SKM-1 treated with dmso at 0.1 percent for 144 hours (cell line): Measurements from ENCODE around the gene HPGDS.
"Not testable (repeated sequence)": the region's sequence is repeated elsewhere in the genome, so short reads cannot be mapped to it uniquely, and the experiment has no call there.

ENCODE experiments used
- DNase-seq: peaks from one replicate; lab custom pipeline; 2025; ENCODE audit not compliant: unreplicated experiment; lab: John Stamatoyannopoulos, UW

HPGDS gene

DNA sequence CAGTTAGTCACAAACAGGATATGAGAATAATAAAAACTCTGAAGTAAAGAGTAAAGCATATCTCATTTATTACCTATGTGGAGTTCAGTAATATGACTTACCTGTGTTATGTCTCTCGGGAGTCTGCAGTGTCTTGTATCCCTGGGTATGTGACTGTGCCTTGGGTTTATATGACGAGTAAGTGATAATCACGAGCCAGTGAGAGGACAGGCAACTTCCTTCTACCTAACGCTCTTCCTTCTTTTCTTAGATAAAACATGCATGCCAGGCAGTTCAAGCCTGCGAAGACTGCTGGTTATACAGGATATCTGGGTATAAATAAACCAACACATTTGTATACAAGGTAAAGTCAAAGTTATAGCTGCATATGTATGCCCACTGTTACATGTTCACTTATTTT, at the start of gene HPGDS:
Gene HPGDS, minus strand, starts transcription at position 143 of the 400 bp plus-strand sequence. CDS start 8,207 bp downstream, outside the sequence.
- DNase-seq = no peak

GRCh38 chr4:94390804-94391410, 48.3 kb upstream of the HPGDS start:
- DNase-seq = no peak

DNA sequence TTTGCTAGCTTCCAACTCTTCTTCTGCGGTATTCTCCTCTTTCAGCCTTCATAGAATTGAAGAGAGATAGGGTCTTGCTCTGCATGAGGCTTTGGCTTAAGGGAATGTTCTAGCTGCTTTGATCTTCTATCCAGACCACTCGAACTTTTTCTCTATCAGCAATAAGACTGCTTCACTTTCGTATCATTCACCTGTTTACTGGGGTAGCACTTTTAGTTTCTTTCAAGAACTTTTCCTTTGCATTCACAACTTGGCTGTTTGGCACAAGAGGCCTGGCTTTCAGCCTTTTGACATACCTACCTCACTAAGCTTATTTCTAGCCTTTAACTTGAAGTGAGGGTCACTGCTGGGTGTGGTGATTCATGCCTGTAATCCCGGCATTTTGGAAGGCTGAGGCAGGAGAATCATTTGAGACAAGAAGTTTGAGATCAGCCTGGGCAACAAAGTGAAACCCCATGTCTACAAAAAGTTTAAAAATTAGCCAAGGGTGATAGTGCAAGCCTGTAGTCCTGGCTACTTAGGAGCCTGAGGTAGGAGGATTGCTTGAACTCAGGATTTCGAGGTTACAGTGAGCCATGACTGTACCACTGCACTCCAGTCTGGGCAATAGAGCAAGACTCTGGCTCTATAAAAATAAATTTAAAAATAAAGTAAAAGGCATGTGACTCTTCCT, 47.1 kb upstream of the HPGDS start:
- DNase-seq = no peak

GRCh38 chr4:94387965-94388364, 45.3 kb upstream of the HPGDS start:
- DNase-seq = not testable (repeated sequence)

DNA sequence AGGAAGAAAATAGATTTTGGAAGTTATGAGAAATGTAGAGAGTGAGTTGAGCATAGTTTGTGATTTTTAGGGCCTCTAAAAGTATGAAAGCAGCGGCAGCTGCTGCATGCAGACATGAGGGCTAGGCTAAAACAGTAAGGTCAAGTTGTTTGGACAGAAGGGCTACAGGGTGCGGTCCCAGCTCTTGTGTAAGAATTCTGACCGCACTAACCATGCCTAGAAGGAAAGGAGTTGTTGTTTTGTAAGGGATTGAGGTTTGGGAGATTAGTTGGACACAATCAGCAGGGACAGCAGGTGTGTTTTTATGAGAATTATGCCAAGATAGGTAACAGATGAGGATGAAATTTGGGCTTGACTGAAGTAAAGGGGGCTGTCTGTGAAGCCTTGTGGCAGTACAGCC, 42.8 kb upstream of the HPGDS start:
- DNase-seq = not testable (repeated sequence)

DNA sequence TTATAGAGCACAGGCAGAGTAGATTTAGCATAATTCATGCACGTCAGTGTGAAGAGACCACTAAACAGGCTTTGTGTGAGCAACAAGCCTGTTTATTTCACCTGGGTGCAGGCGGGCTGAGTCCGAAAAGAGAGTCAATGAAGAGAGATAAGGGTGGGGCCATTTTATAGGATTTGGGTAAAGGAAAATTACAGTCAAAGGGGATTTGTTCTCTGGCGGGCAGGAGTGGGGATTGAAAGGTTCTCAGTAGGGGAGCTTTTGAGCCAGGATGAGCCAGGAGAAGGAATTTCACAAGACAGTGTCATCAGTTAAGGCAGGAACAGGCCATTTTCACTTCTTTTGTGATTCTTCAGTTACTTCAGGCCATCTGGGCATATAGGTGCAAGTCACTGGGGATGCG, 40.3 kb upstream of the HPGDS start:
- DNase-seq = not testable (repeated sequence)

DNA sequence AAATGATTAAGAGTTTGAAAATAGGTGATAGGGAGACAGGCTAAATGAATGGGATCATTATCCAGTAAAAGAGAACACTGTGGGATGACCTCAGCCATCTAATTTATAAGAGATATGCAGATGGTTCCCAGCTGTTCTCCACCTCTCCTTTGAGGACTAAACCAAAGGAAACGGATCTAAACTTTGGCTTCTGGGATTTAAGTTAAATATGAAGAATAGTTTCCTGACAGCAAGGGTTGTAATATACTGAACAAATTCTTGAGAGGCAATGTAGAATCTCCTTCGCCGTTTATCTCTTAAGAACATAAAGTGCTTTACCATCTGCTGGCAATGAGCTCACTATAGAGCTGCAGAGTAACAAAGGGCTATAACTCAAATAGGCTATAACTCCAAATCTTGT, 35.4 kb upstream of the HPGDS start:
- no peak for DNase-seq

DNA sequence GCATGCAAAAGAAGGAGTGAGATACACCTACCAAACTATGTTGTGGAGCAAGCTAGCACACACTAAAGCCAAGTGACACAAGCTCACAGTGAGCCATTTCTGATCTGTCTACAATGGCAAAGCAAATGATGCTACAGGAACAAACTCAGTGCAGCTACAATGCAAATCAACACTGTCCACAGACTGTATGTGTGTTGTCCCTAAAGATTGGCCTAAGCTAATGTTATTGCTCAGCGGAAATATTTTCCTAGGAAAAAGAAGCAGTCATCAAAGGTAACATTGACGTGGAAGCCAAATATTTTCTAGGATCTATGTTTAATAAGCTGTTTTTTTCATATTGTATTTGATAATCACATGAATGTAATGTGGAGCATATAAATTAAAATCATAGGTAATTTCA, 34.7 kb upstream of the HPGDS start:
- DNase-seq = no peak

GRCh38 chr4:94375364-94375763, 32.7 kb upstream of the HPGDS start:
- DNase-seq = no peak

DNA sequence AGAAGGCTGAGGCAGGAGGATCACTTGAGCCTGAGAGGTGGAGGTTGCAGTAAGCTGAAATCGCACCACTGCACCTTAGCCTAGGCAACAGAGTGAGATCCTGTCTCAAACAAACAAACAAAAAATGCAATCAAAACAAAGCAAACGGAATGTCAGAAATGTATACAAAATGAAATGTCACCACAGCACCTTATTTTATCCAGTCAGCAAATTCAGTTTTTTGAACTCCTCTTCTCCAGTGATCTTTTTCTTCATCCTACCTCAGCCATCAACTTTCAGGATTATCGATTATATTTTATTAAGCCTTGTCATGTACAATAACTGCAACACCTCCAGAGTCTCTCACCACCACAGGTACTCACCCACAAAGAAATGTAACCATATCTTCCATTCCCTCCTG, 31.1 kb upstream of the HPGDS start:
- no peak for DNase-seq

DNA sequence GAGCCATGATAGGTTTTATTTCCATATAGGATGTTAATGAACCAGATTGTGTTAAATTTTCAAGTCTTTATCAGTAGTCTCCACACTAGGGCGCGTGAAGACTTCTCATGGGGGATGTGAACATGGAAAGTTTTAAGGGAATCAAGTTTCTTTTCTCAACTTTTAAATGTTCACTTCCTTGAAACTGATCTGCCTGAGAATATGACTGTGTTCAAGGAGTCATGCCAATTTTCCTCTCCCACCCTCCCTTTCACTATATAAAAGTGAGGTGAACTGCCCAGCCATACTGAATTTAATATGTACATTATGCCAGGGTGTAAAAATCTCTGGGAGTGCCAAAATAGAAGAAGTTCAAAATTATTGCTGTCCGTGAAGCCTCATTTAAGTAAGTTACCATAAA, 30.4 kb upstream of the HPGDS start:
- DNase-seq = no peak

- no peak for DNase-seq
These were observed 29.8 kb upstream of the HPGDS start for GRCh38 chr4:94372228-94372978.

DNA sequence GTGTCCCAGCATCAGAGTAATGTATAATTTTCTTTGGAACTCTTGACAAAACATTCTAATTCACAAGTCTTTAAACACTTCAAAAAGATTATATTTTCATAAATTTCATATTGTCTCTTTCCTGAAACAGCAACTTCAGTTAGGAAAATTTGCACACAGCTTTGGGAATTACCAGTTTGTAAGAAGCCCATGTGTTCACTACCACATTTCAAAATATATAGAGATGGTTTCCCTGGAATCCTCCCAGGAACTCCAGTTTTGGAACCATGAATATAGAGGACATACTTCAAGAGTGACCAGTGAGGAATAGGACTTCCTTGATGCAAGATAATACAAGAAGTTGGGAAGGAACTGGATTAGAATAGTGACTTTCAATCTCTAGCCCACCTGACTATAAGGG, 28.7 kb upstream of the HPGDS start:
- no peak for DNase-seq

GRCh38 chr4:94370533-94371254, 28.1 kb upstream of the HPGDS start:
- DNase-seq = no peak

DNA sequence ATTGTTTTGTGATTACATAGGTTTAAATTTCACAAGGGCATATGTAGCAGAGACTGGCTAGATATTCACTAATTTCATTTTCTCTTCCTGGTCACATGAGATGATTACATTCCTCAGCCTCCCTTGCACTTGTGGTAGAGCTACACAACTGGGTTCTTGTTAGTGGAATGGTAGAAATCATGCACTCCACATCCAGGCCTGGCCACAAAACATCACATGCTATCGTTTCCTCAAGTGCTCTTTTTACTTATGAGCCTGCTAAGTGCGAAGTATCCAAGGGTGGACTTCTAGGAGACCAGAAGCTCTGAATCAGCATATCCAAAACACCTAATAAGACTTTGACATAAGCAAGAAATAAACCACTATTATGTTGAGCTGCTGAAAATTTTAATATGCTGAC, 26.4 kb upstream of the HPGDS start:
- DNase-seq = no peak

DNA sequence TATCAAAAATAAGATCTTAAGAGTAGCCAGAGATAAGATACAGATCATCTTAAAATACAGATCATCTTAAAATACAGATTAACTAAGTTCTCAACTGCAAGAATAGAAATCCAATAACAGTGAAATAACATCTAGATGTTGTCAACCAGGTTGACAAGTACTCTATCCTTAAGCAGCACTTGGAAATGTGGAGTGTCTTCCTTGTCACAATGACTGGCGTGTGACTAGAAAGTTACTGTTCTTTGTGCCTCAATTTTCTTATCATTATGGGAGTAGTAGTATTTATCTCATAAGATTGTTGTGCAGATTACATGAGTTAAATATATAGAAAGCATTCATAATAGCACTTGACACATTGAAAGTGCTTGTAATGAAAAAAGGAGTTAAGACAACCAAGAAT, 25.8 kb upstream of the HPGDS start:
- no peak for DNase-seq

DNA sequence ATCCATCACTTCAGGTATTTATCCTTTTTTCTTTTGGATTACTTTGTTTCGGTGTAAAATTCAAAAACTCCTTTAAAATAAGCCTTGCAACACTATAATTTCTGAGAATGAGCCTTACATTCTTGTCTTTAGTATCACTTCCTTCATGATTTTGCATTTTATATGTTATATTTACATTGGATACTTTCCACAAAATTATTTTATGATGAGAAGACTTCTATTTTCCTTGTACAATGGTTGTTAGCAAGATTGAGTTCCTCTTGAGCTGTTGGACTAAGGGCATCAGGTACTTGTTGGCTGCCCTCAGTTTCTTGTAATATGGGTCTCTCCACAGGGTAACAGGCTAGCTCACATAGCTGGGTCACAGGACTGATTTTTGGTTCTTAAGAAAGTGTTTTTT, 22.7 kb upstream of the HPGDS start:
- DNase-seq = no peak

DNA sequence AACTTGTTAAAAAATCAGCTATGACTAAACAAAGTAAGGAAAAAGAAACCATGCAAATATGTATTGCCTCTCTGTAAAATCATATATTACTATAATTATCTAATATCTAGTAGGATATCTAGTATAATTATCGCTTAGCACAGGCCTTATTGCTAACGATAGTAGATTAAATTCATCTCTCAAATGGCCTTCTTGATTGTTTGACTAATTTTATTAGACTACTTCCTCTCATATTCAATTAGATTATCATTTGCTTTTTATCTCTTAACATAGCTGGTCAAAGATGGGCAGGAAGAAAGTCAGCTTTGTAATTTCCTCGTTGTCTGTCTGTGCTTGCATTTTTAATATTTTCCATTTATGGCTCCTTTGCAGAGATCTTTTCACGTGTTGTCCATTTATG, 21.9 kb upstream of the HPGDS start:
- no peak for DNase-seq

- no peak for DNase-seq
These were observed 20.6 kb upstream of the HPGDS start for GRCh38 chr4:94363136-94363655.

DNA sequence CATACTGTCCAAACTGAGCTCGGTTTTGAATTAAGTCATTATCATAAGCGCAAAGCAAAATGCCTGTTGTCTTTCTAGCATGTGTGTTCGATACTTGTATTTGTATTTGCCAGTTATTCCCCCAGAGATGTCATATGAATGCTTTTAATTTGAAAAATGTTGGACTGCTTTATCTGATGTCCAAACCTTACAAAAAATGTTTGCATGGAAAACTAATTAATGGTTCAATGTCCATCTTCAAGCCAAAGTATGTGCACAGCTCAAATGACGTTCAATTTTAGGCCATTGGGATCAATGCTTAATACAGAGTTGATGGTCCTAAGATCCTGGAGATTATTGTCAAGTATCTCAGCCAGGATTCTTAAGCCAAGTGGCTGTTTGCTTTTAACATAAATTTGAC, 17.2 kb upstream of the HPGDS start:
- DNase-seq = no peak

DNA sequence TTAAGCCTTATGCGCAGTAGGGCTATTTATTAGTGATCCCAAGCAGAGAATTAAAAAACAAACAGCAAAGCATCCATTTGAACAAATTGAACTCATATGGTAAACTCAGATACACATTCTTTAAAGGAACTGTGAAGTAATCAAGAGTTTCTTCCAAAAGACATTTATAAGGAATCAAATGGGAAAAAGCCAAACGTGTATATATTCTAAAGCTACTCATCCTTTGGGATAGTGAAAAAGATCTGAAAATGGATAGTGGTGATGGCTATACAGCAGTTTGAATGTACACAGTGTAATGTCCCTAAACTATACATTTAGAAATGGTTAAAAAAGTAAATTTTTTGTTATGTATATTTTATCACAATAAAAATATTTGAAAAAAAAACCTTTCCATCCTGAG, 16.6 kb upstream of the HPGDS start:
- DNase-seq = no peak
